ENCODE measurements around the gene CLASP1.
"Not testable (repeated sequence)": the region's sequence is repeated elsewhere in the genome, so short reads cannot be mapped to it uniquely, and the experiment has no call there.

The CLASP1 gene

DNA sequence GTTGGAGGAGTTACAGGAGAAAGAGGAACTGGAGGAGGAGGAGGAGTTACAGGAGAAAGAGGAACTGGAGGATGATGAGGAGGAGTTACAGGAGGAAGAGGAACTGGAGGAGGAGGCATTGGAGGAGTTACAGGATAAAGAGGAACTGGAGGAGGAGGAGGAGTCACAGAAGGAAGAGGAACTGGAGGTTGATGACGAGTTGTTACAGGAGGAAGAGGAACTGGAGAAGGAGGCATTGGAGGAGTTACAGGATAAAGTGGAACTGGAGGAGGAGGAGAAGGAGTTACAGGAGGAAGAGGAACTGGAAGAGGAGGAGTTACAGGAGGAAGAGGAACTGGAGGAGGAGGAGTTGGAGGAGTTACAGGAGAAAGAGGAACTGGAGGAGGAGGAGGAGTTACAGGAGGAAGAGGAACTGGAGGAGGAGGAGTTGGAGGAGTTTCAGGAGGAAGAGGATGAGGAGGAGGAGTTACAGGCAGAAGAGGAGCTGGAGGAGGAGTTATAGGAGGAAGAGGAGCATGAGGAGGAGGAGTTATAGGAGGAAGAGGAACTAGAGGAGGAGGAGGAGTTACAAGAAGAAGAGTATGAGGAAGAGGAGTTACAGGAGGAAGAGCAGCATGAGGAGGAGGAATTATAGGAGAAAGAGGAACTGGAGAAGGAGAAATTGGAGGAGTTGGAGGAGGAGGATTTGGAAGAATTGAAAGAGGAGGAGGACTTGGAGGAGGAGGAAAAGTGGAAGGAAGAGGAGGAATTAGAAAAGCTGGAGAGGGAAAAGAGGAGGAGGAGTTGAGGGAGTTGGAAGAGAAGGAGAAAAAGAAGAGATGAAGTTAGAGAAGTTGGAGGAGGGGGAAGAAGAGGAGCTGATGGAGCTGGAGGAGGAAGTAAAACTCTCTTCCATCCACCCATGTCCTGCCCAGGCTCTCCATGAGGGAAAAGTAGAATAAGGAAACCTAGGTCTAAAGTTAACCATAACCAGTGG, 37.2 kb downstream of the CLASP1 start:
- H3K36me3 Mint-ChIP-seq, result peaks cover 11% of the 10 kb centered on the region
- H3K4me3 Mint-ChIP-seq, result no peak overlapping the region
- peaks cover 33% of the 10 kb centered on the region for H3K4me1 Mint-ChIP-seq (ENCODE audit: low read depth)
- no peaks in the 10 kb centered on the region for H3K27me3 Mint-ChIP-seq
- no peaks in the 10 kb centered on the region for H3K9me3 Mint-ChIP-seq (ENCODE audit: low read depth)
- no peak overlapping the region for H3K27ac Mint-ChIP-seq

DNA sequence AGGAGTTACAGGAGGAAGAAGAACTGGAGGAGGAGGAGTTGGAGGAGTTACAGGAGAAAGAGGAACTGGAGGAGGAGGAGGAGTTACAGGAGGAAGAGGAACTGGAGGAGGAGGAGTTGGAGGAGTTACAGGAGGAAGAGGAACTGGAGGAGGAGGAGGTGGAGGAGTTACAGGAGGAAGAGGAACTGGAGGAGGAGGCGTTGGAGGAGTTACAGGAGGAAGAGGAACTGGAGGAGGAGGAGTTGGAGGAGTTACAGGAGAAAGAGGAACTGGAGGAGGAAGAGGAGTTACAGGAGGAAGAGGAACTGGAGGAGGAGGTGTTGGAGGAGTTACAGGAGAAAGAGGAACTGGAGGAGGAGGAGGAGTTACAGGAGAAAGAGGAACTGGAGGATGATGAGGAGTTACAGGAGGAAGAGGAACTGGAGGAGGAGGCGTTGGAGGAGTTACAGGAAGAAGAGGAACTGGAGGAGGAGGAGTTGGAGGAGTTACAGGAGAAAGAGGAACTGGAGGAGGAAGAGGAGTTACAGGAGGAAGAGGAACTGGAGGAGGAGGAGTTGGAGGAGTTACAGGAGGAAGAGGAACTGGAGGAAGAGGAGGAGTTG, 38.1 kb downstream of the CLASP1 start:
- H3K27me3 Mint-ChIP-seq, H3K4me3 Mint-ChIP-seq: not testable (repeated sequence)
- H3K36me3 Mint-ChIP-seq, result peaks cover 11% of the 10 kb centered on the region

DNA sequence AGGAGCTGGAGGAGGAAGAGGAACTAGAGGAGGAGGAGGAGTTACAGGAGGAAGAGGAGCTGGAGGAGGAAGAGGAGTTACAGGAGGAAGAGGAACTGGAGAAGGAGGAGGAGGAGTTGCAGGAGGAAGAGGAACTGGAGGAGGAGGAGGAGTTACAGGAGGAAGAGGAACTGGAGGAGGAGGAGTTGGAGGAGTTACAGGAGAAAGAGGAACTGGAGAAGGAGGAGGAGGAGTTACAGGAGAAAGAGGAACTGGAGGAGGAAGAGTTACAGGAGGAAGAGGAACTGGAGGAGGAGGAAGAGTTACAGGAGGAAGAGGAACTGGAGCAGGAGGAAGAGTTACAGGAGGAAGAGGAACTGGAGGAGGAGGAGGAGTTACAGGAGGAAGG, 38.8 kb downstream of the CLASP1 start:
- H3K9me3 Mint-ChIP-seq (ENCODE audit: low read depth); H3K27ac Mint-ChIP-seq; H3K27me3 Mint-ChIP-seq; H3K4me3 Mint-ChIP-seq: not testable (repeated sequence)
- Mint-ChIP-seq H3K4me1 (ENCODE audit: low read depth) (peaks cover 38% of the 10 kb centered on the region), H3K36me3 (peaks cover 18% of the 10 kb centered on the region)

More for the DNA sequence above, 38.1 kb downstream of the CLASP1 start:
- peaks cover 35% of the 10 kb centered on the region for H3K4me1 Mint-ChIP-seq (ENCODE audit: low read depth)
- H3K27ac Mint-ChIP-seq; H3K9me3 Mint-ChIP-seq (ENCODE audit: low read depth): not testable (repeated sequence)

DNA sequence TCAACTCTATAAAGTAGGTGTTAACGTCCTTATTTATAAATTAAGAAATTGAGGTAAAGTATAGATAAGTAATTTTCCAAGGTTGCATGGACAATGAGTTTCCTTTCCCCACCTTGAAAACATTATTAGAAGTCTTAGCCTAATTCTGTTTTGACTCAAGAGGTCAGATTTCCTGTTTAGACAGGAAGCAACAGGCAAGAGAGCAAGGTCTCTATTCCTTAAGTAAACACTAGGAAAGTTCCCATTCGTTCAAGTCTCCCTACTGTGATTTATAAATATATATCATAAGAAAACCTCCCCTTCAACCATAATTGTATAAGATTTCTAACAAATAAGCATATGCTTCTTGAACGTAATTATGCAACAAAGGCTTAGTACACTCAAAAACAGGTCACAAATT, 40.3 kb downstream of the CLASP1 start:
- H3K36me3 Mint-ChIP-seq, result peaks cover 20% of the 10 kb centered on the region
- no peak overlapping the region for H3K4me3 Mint-ChIP-seq
- no peaks in the 10 kb centered on the region for H3K9me3 Mint-ChIP-seq (ENCODE audit: low read depth)
- H3K27ac Mint-ChIP-seq, result no peak overlapping the region
- H3K27me3 Mint-ChIP-seq, result no peaks in the 10 kb centered on the region
- peaks cover 39% of the 10 kb centered on the region for H3K4me1 Mint-ChIP-seq (ENCODE audit: low read depth)

DNA sequence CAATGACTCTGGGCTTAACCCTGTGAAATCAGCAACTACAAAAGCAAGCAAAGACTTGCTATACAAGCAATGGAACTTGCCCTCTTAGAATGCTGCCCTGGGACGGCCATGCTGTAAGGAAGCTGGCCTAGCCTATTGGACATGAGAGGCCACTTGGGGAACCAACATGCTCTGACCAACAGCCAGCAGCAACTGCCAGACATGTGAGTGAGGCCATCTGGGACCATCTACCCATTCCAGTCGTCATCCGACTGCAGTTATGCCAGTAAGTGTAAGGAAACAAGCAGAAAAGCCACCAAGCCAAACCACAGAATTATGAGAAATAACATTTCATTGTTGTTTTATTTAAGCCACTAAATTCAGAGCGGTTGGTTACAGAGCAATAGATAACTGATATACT, 40.9 kb downstream of the CLASP1 start:
- peaks cover 15% of the 10 kb centered on the region for H3K36me3 Mint-ChIP-seq
- H3K4me3 Mint-ChIP-seq, result no peak overlapping the region
- H3K9me3 Mint-ChIP-seq (ENCODE audit: low read depth), result no peaks in the 10 kb centered on the region
- H3K27me3 Mint-ChIP-seq, result no peaks in the 10 kb centered on the region
- H3K4me1 Mint-ChIP-seq (ENCODE audit: low read depth), result peaks cover 40% of the 10 kb centered on the region
- no peak overlapping the region for H3K27ac Mint-ChIP-seq

DNA sequence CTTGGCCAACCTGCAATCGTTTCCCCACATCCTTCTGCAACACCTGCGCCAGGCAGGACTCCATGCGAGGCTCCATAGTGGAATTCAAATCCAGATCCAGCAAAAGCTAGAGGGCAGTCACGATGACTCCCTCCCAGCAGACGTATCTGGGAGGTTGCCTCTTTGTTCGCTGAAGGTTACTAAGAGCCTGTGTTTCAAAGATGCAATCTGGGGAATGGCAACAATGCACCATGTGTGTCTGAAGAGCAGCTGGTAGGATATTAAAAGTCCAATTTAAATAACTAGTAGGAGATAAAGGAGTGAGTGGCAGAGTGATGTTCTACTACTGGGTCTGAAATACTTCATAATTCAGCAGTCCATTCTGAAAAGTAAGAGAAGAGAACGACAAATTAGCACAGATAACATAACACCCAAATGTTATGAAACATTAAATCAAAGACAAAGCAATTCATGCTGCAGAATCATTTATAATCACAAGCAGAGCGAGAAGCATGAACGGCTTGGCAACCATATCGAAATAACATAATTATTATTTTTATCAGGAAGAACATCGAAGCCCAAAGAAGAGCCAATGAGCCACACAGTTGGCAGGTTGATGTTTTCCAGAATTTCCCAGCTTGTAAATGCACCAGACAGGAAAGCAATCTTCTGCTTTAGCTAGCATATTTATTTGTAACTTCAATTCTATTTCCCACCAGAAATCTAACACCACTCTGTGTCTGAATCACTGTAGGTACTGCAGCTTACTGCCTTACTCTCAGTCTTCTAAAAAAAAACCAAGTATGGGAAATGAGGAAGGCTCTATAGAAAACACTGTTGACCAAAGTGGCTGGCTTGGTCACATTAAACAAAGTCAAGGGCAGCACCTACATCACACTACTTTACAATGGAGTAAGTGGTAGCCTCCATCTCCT, 43.2 kb downstream of the CLASP1 start:
- Mint-ChIP-seq H3K4me1 (ENCODE audit: low read depth) (peaks cover 45% of the 10 kb centered on the region), H3K27me3 (no peaks in the 10 kb centered on the region), H3K27ac (no peak overlapping the region), H3K4me3 (no peak overlapping the region), H3K36me3 (peaks cover 19% of the 10 kb centered on the region), H3K9me3 (ENCODE audit: low read depth) (no peaks in the 10 kb centered on the region)

DNA sequence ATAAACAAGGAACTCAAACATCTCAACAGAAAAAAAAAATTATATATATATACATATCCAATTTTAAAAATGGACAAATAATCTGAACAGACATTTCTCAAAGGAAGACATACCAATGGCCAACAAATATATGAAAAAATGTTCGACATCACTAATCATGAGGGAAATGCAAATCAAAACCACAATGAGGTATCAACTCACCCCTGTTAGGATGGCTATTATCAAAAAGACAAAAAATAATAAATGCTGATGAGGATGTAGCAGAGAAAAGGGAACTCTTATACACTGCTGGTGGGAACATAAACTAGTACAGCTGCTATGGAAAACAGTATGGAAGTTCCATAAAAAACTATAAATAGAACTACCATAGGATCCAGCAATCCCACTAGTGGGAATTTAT, 46.1 kb downstream of the CLASP1 start:
- Mint-ChIP-seq H3K4me1 (ENCODE audit: low read depth) (peaks cover 50% of the 10 kb centered on the region), H3K36me3 (peaks cover 21% of the 10 kb centered on the region), H3K27ac (no peak overlapping the region), H3K4me3 (no peak overlapping the region), H3K27me3 (no peaks in the 10 kb centered on the region), H3K9me3 (ENCODE audit: low read depth) (no peaks in the 10 kb centered on the region)

DNA sequence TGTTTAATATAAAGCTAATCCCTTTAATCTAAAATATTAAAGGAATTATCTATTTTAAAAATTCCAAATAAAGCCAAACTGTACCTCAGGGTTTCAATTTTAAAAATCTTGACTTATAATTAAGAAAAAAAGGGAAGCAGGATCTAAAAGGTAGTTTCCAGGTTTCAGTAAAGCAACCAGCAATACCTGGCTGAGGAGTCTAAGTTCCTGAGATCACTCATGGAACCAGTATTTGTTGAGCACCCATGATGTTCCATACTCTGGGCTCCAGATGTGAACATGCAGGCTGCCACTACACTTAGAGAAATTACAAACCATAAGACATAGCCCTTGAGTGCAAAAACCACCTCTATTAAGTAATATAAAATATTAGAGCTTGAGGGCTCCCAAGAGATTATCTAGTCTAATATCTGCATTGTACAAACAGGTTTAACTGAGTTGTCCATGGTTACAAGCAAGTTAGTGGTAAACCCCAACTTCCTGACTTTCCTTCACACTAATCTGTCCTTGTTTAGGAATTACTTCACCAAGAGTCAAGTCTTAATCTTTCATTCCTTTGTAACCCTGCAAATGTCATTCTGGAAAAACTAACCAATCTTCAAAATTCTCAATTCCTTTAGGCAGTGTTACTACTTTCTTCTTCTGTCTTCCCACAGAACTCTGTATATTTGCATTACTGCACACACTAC, 49.2 kb downstream of the CLASP1 start:
- Mint-ChIP-seq H3K27me3 (no peaks in the 10 kb centered on the region), H3K36me3 (peaks cover 11% of the 10 kb centered on the region), H3K4me1 (ENCODE audit: low read depth) (peaks cover 63% of the 10 kb centered on the region), H3K9me3 (ENCODE audit: low read depth) (no peaks in the 10 kb centered on the region), H3K4me3 (no peak overlapping the region), H3K27ac (peak overlapping the region; percentile 55)

DNA sequence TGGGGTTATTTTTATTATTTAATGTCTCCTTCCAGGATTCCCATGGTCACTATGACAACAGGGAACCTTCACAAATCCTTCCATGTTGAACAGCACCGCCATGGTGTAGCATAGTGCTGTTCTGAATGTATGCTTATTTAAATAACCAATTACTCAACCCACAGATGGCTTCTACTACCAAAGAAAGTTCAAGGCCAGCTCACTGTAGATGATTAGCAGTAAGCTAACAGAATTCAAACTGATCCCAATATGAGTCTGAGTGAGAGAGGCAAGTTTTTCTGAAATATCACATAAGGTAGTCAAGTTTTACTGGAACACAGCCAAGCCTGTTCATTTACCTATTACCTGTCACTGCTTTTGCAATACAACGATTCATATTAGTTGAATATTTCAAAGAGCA, 51.2 kb downstream of the CLASP1 start:
- no peaks in the 10 kb centered on the region for H3K27me3 Mint-ChIP-seq
- peaks cover 10% of the 10 kb centered on the region for H3K36me3 Mint-ChIP-seq
- no peak overlapping the region for H3K27ac Mint-ChIP-seq
- peaks cover 60% of the 10 kb centered on the region for H3K4me1 Mint-ChIP-seq (ENCODE audit: low read depth)
- no peaks in the 10 kb centered on the region for H3K9me3 Mint-ChIP-seq (ENCODE audit: low read depth)
- no peak overlapping the region for H3K4me3 Mint-ChIP-seq

DNA sequence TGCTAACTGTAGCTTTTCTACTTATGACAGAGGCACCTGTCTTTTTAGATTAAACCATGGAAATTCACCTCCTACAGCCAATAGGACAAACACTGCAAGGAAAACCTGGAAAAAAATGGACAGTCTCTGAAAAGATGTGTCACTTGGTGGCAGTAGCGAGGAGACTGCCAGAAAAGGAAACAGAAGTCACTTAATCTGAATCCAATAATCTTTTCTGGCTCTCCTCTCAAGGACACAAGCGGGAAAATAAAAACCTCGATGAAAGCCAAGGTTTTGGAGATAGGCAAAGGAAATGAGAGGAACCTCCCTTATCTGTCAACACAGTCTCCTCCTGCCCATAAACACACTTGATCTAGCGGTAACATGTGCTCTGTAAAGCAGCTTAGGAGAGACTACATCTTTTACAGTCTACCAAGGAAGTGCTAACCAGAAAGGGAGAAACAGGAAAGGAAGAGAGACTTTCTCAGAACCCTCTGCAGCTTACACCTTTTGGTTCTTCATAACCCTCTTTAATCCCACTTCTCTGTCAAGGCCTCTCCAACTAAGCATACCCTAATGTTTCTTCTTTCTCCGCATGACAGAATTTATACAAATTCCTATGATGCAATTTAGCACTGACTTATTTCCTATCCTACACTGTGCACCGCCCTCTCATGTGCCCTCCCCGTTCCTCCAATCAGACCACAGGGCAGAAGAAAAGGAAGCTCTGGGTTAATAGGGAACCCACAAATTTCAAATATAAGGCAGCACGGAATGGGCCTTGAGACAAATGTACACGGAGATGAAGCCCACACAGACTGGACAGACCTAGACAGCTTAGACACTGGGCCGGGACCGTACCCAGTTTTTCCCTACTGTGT, 52.8 kb downstream of the CLASP1 start:
- peaks cover 57% of the 10 kb centered on the region for H3K4me1 Mint-ChIP-seq (ENCODE audit: low read depth)
- H3K27ac Mint-ChIP-seq, result peak overlapping the region; percentile 75
- H3K9me3 Mint-ChIP-seq (ENCODE audit: low read depth), result no peaks in the 10 kb centered on the region
- no peaks in the 10 kb centered on the region for H3K27me3 Mint-ChIP-seq
- H3K4me3 Mint-ChIP-seq, result peak overlapping the region; percentile 70
- peaks cover 3% of the 10 kb centered on the region for H3K36me3 Mint-ChIP-seq

DNA sequence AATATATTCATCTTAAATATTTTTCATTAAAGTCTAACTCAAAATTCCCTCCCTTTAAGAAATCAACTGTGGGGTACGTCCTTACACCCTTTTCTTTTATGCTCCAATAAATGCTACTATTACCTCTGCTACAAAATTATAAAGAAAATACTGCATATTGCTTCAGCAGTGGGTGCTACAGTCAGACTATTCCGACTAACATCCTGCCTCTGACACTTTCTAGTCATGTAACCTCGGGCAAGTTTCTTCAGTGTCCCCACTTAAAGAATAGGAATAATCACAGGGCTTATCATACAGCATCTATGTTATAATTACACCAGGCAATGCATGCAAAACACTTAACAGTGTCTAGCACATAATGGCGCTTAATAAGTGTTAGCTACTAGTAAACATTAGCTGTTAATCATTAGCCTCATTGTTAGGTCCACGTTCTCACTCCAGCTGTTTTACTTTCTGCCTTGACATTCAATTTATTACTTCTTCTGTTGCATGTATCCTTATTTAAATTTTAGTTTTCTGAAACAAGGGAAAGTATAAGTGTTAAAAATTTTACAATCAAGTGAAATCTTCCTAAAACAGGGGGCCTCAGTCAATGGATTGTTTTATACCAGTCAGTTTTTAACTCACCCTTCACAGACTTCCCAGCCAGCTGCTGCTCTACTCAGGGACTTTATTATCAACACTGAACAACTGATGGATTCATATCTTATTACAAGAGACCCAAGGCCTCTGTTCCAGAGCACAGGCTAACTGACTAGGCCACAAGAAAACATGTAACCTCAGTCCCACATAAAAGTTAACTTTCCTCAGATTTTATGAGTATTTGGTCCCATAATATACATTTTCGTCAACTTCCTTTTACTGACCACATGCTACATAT, 54.0 kb downstream of the CLASP1 start:
- Mint-ChIP-seq H3K27me3 (no peaks in the 10 kb centered on the region), H3K36me3 (peaks cover under 1% of the 10 kb centered on the region), H3K9me3 (ENCODE audit: low read depth) (no peaks in the 10 kb centered on the region), H3K4me1 (ENCODE audit: low read depth) (peaks cover 50% of the 10 kb centered on the region), H3K4me3 (no peak overlapping the region), H3K27ac (peak overlapping the region; percentile 75)

DNA sequence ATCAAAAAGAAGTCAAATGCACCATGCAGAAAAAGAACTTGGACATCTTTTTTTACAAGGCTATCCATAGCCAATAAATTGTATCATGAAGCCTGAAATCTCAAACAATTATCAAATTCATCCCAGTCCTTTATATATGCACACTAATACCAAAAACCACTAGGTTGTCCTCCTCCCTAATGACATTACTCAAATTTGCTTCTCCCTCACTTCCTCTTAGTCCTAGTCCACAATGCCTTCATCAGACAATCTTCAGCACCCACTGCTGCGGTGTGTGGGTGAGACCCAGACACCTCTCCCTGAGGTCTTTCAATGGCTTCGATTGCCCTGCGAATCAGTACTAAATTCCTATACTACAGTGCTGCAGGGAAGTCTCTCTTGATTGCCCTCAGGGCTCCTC, 58.1 kb downstream of the CLASP1 start:
- Mint-ChIP-seq H3K36me3 (peaks cover 7% of the 10 kb centered on the region), H3K9me3 (ENCODE audit: low read depth) (no peaks in the 10 kb centered on the region), H3K4me1 (ENCODE audit: low read depth) (peaks cover 29% of the 10 kb centered on the region), H3K27ac (no peak overlapping the region), H3K4me3 (no peak overlapping the region), H3K27me3 (no peaks in the 10 kb centered on the region)

DNA sequence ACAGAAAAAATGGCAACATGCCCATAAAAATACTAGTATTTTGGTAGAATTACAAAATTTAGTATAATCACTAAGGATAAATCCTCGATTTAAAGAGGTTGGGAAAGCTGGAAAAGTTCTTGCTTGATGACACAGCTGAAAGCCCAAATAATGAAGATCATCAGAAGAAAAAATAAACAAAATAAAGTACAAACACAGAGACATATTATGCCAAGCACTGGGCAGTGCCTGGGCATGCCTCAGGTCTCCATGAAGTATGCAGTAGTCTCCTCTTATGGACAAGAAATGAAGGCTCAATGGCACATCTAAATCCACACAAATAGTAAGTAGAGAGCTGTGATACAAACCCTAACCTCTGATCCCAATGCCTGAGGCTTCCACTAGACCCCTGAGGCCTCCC, 60.9 kb downstream of the CLASP1 start:
- Mint-ChIP-seq H3K4me3 (no peak overlapping the region), H3K36me3 (peaks cover 13% of the 10 kb centered on the region), H3K27me3 (no peaks in the 10 kb centered on the region), H3K9me3 (ENCODE audit: low read depth) (no peaks in the 10 kb centered on the region), H3K4me1 (ENCODE audit: low read depth) (peaks cover 29% of the 10 kb centered on the region), H3K27ac (peak overlapping the region; percentile 8)
